HK-2 (cell line): ENCODE results near the gene SLC25A1.

ENCODE experiments used
- DNase-seq: peaks from one replicate; pipeline ENCODE4 v3.0.0-alpha.2; 2018; ENCODE audit not compliant: unreplicated experiment

SLC25A1 gene

GRCh38 chr22:19138217-19139000, 40.1 kb downstream of the SLC25A1 start:
- no peak for DNase-seq

- no peak for DNase-seq
These were observed 40.9 kb downstream of the SLC25A1 start for GRCh38 chr22:19137384-19138216.

- no peak for DNase-seq
These were observed 41.6 kb downstream of the SLC25A1 start for GRCh38 chr22:19136915-19137314.

DNA sequence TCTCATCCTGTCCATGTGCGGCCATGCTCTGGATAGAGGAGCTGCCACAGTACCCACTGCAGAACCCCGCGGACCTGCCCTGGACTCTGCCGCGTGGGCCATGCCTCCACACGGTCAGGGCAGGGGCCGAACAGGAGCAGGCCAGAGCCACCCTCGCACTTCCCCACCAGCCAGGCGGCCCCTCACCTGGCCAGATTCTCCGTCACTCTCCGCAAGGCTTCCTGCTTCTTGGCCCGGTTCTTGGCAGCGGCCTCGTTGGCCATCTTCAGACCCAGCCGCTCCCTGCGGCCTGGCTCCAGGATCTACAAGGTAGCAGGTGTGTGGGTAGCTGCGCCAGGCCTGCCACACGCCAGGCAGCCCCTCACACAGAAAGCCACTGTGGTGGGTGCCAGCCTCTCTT, 43.7 kb downstream of the SLC25A1 start:
- no peak for DNase-seq

GRCh38 chr22:19134176-19134831, 44.2 kb downstream of the SLC25A1 start:
- no peak for DNase-seq

GRCh38 chr22:19133561-19133960, 45.0 kb downstream of the SLC25A1 start:
- DNase-seq, result no peak

DNA sequence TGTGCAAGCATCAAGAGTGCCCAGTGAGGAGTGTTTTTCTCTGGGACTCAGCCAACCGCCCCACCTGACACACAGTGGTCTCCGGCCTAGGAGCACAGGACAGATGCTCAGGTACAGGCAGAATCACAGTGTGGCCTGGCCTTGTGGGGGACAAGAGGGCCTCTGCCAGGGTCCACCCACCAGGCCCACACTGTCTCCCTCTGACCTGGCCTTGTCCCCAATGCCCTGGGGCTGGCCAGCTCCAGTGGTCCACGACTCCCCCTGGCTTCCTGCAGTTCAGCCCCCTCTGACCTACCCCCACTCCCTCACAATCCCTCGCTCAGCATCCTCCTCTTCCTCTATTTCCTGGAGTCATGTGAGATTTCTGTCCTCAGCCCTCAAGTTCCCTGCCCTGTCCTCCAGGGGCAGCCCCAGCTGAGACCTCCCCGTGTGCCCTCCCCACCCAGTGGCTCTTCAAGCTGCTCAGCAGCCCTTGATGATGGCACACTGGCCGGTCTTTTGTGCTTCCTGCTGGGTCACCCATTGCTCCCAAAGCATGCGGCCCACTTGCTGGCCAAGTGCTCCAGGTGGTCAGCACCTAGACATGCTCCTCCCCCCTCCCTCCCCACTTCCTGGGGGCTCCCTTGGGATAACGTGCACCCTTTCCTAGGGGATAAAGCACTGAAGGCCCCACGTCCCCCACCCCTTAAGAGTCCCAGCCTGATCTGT, 45.7 kb downstream of the SLC25A1 start:
- no peak for DNase-seq

DNA sequence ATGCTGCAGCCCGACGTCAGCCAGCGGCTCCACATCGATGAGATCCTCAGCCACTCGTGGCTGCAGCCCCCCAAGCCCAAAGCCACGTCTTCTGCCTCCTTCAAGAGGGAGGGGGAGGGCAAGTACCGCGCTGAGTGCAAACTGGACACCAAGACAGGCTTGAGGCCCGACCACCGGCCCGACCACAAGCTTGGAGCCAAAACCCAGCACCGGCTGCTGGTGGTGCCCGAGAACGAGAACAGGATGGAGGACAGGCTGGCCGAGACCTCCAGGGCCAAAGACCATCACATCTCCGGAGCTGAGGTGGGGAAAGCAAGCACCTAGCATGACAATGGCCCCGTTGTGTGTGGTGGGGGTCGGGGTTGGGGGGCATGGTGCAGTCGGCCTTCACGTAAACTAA, 46.4 kb downstream of the SLC25A1 start:
- DNase-seq, result no peak

DNA sequence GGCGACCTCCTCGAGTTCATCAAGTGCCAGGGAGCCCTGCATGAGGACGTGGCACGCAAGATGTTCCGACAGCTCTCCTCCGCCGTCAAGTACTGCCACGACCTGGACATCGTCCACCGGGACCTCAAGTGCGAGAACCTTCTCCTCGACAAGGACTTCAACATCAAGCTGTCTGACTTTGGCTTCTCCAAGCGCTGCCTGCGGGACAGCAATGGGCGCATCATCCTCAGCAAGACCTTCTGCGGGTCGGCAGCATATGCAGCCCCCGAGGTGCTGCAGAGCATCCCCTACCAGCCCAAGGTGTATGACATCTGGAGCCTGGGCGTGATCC, 46.9 kb downstream of the SLC25A1 start:
- no peak for DNase-seq

DNA sequence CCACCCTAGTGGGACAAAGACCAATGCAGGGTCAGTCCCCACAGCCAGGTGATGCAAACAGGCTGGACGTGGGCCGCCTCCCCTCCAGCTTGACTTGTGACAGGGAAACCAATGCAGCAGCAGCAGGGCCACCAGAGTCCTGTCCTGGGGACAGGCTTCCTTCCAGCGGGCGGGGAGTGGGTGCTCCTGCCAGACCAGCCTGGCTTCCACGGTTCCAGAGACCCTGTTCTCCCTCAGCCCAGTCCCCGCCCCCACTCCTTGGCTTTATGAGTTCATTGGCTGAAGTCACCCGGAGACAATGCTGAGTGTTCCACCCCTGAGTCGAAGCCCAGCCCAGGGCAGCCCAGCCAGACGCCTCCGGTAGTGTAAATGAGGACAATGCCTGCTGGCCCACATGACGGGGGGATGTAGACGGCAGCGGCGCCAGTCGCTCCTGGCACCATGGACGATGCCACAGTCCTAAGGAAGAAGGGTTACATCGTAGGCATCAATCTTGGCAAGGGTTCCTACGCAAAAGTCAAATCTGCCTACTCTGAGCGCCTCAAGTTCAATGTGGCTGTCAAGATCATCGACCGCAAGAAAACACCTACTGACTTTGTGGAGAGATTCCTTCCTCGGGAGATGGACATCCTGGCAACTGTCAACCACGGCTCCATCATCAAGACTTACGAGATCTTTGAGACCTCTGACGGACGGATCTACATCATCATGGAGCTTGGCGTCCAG, 47.4 kb downstream of the SLC25A1 start, which contains the start of gene TSSK2:
TSSK2 (plus strand) TSS at position 350 of the 726 bp plus-strand sequence; CDS start at position 442, 92 bp downstream.
- DNase-seq, result no peak

- no peak for DNase-seq
These were observed 48.7 kb downstream of the SLC25A1 start for GRCh38 chr22:19129871-19130270.

GRCh38 chr22:19128946-19129727, 49.4 kb downstream of the SLC25A1 start:
- DNase-seq, result no peak

DNA sequence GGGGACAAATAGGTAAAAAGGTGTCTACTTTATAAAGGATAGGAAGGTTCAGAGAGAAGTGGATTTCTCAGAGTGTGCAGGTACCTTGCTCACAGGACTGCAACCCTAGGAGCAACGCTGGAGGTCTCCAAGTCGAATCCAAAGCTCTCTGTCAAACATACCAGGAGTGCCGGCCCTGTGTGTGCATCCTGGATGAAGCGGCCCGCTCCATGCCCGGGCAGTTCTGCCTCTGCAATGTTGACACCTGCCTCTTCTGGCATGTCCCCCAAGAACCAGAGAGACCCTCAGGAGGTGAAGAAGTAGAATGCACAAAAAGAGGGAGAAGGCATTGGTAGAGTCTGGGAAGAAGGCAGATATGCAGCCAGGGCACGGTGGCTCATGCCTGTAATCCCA, 50.5 kb downstream of the SLC25A1 start:
- DNase-seq, result no peak

DNA sequence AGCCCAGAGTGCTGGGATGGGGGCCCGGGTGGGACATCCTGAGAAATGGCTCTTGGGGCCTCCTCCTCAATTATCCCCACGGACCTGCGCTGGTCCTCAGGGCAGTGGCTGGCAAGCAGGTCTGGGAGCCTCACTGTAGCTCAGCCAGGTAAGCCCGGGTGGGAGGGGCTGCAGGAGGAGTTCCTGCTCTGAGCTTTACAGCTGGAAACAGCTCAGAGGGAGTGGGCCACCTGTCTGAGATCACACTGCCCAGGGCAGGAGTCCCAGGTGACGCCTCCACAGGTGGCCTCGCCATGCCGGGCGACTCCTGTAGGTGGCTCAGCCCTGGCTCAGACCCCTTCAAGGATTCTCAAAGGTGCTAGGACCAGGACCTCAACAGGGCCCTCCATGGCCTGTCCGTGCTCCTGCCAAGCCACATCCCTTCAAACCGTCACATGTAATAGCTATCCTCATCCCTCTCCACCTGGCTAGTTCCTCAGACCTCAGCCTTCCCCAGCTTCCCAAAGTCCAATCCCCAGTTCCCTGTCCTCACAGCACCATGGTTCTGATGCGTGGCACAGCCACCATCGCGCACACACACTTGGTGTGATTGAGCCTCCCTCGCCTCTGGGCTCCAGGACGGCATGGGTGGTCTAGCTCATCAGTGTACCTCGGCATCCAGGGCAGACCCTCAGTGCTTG, 51.1 kb downstream of the SLC25A1 start:
- no peak for DNase-seq

DNA sequence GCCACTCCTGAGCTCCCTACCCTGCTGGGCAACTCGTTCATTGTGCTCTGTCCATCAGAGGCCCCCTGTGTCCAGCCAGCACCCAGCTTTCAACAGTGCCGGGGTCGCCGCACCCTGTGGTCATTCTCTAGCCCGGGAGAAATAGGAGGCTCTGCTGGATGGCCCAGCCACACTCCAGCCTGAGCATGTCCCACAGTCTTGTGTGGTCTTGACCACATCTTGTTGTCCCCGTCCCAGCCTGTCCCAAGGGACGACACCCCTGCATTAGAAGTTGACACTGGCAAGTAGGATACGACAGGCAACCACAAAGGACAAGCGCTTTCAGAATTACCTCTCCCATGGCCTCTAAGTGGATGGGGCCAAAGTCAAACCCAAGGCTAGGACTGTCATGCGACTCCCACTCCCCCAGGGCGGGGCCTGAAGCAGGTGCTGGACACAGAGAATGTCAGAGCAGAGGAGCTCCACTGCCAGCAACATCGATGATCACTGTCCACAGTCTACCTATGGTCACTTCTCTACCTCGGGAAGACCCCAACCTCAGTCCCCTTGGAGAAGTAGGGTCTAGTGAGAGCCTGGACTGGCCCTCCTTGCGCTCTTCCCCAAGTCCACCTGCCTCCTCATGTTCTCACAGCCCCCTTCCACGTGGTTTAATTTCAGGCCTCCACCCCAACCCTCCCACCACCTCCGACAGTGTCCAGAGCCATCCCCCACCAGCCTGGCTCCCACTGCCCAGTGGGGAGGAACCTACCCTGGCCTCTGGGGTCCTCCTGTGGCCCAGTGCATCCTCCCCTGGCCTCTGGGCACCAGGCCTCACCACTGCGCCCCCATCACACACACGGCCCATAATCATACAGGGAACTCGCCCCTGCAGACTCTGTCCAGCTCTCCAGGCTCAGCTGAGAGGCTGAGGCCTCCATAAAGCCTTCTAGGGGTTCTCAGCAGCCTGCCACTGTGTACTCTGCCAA, 51.9 kb downstream of the SLC25A1 start:
- no peak for DNase-seq
